ENCODE measurements around the gene NDUFA3. TPM values are rescaled to one million over a fixed set of nuclear protein-coding genes. Genes with fewer than 3 reads are reported as not detected.
A peak's percentile ranks its signal among the peaks of the same experiment; 100 is the strongest.

NDUFA3 gene
- total and polyA plus RNA-seq, 2 of the 13 experiments (the other 11 are each of a cell fraction or from before 2014, with no cell fraction given), result 31.6 to 75.4 TPM

GRCh38 chr19:54149021-54149812 is 46.6 kb downstream of the NDUFA3 start:
- Histone ChIP-seq H3K27ac (ENCODE audit: extremely low read length, insufficient read depth, low read length) (no peak overlapping the region), H2AFZ (ENCODE audit: low read length) (no peak overlapping the region), H3K27me3 (ENCODE audit: control insufficient read depth in 1 of 2, insufficient read depth in 2 of 2, low read length in 2 of 2) (no peaks in the 10 kb centered on the region), H3K4me2 (ENCODE audit: low read depth, low read length) (no peak overlapping the region), H3K9me3 (ENCODE audit: low read length) (no peaks in the 10 kb centered on the region), H3K4me3 (replicated peaks in 1 of 3; ENCODE audit: insufficient read depth in 1 of 3, low read depth in 2 of 3, low read length in 3 of 3) (no peak overlapping the region), H3K4me1 (ENCODE audit: insufficient read depth, low read length) (no peaks in the 10 kb centered on the region), H4K20me1 (ENCODE audit: insufficient read depth, low read length) (0 out of 2 replicates have a peak, but pooled peaks cover 3% of the 10 kb centered on the region), H3K9ac (ENCODE audit: insufficient read depth, low read depth, low read length) (no peak overlapping the region), H3K36me3 (replicated peaks in 1 of 2; ENCODE audit: control insufficient read depth in 1 of 2, insufficient read depth in 2 of 2, low read length in 2 of 2) (peaks cover 57 to 96% of the 10 kb centered on the region in 2 experiments), H3K79me2 (ENCODE audit: insufficient read depth, low read length) (no peaks in the 10 kb centered on the region)
- ATAC-seq (no peak), FAIRE-seq (no peak), DNase-seq (ENCODE audit: low spot score) (no peak)
- intact Hi-C loops (cut with micrococcal nuclease; ENCODE audit: unreplicated experiment), result no loop called here
- ChIA-PET CTCF (ENCODE audit: low intra/inter-chr PET ratio, low total read pairs) (no interaction called here), POLR2A (interaction anchor here (1.2 to 3.7 kb wide), 2 partner anchors 11 to 12 kb away, joined by 3 to 19 read pairs; partner anchors contain the start of genes CNOT3 and LENG1)
- in situ Hi-C loops (cut with HindIII; ENCODE audit: extremely low pct_ligation_motif_present, low pct_unique_long_range_greater_than_20kb), result no loop called here
- no TSS peak for BruUV-seq (replicated peaks)
- TF ChIP-seq SUZ12 (IDR thresholded peaks at IDR 0.05; ENCODE audit: low read depth, low read length), result no peak
- TF ChIP-seq ESRRA (CRISPR knock-in tag; IDR thresholded peaks at IDR 0.05; ENCODE audit: low read depth), result no peak
- TF ChIP-seq FOXK2 (IDR thresholded peaks at IDR 0.05), result no peak
- no peak for TF ChIP-seq KLF12 (CRISPR knock-in tag; IDR thresholded peaks at IDR 0.05; ENCODE audit: borderline replicate concordance)
- peak; percentile 68 for TF ChIP-seq AGO2 (optimal IDR thresholded peaks at IDR 0.05; ENCODE audit: low read depth, low read length)
- no peak for TF ChIP-seq ZSCAN21 (CRISPR knock-in tag; IDR thresholded peaks at IDR 0.05; ENCODE audit: borderline replicate concordance)
- no peak for TF ChIP-seq FOXP4 (CRISPR knock-in tag; IDR thresholded peaks at IDR 0.05)
- WGBS (ENCODE audit: low lambda C conversion rate), result 98% methylated on average over 9 of the region's 12 CpGs
